ENCODE data around the gene HOXA4.

Gene HOXA4

GRCh38 chr7:27148756-27149641 lies 18.4 kb upstream of the HOXA4 start:
- no peak for DNase-seq (ENCODE audit: extremely low read depth, low read depth)
- no peak overlapping the region for H3K4me3 ChIP-seq (replicated peaks; ENCODE audit: low read depth, low read length)
- no peak for TF ChIP-seq CTCF (IDR thresholded peaks at IDR 0.05; ENCODE audit: low read depth, low read length, missing control alignments)

GRCh38 chr7:27148031-27148755 lies 17.6 kb upstream of the HOXA4 start:
- DNase-seq (ENCODE audit: extremely low read depth, low read depth): no peak
- H3K4me3 ChIP-seq (replicated peaks; ENCODE audit: low read depth, low read length): no peak overlapping the region
- TF ChIP-seq CTCF (IDR thresholded peaks at IDR 0.05; ENCODE audit: low read depth, low read length, missing control alignments): no peak

GRCh38 chr7:27147199-27148030 lies 16.9 kb upstream of the HOXA4 start, which contains the start of gene HOXA6:
Gene HOXA6, minus strand, starts transcription at chr7:27147774. Its CDS starts 25 bp downstream, at chr7:27147749.
- H3K4me3 ChIP-seq (replicated peaks; ENCODE audit: low read depth, low read length): no peak within 1 kb of the TSS
- no peak for TF ChIP-seq CTCF (IDR thresholded peaks at IDR 0.05; ENCODE audit: low read depth, low read length, missing control alignments)
- no peak for DNase-seq (ENCODE audit: extremely low read depth, low read depth)

GRCh38 chr7:27146491-27147198 lies 16.1 kb upstream of the HOXA4 start:
- no peak for DNase-seq (ENCODE audit: extremely low read depth, low read depth)
- H3K4me3 ChIP-seq (replicated peaks; ENCODE audit: low read depth, low read length): no peak overlapping the region

GRCh38 chr7:27145914-27146412 lies 15.4 kb upstream of the HOXA4 start:
- no peak for TF ChIP-seq CTCF (IDR thresholded peaks at IDR 0.05; ENCODE audit: low read depth, low read length, missing control alignments)
- H3K4me3 ChIP-seq (replicated peaks; ENCODE audit: low read depth, low read length): no peak overlapping the region
- no peak for DNase-seq (ENCODE audit: extremely low read depth, low read depth)

More at GRCh38 chr7:27146491-27147198, 16.1 kb upstream of the HOXA4 start:
- TF ChIP-seq CTCF (IDR thresholded peaks at IDR 0.05; ENCODE audit: low read depth, low read length, missing control alignments): no peak

All from HFF-Myc (cell line).